GM19468 (cell line): Measurements from ENCODE around the gene ICOS.

Experiments
- ATAC-seq: cut with Tn5 transposase; IDR thresholded peaks from one replicate; pipeline ENCODE4 v1.9.1; 2021; ENCODE audit warnings: mild to moderate bottlenecking, moderate library complexity, moderate number of reproducible peaks; ENCODE audit not compliant: unreplicated experiment; ENCODE audit errors: extremely low read depth

ICOS gene

GRCh38 chr2:203936535-203936934 lies at the start of gene ICOS:
Gene ICOS (plus strand): TSS chr2:203936763. CDS start chr2:203936815, 52 bp downstream.
- ATAC-seq, result no peak

GRCh38 chr2:203887677-203888076 lies 48.9 kb upstream of the ICOS start:
- no peak for ATAC-seq

GRCh38 chr2:203889542-203889941 lies 47.0 kb upstream of the ICOS start:
- ATAC-seq, result no peak

- no peak for ATAC-seq
Measured at GRCh38 chr2:203889944-203890343, 46.6 kb upstream of the ICOS start.

GRCh38 chr2:203890733-203891132 lies 45.8 kb upstream of the ICOS start:
- no peak for ATAC-seq

GRCh38 chr2:203891474-203891873 lies 45.1 kb upstream of the ICOS start:
- ATAC-seq, result no peak

- ATAC-seq, result no peak
Measured at GRCh38 chr2:203892207-203892606, 44.4 kb upstream of the ICOS start.

GRCh38 chr2:203893401-203893800 lies 43.2 kb upstream of the ICOS start:
- no peak for ATAC-seq

GRCh38 chr2:203893840-203894239 lies 42.7 kb upstream of the ICOS start:
- no peak for ATAC-seq

GRCh38 chr2:203894262-203894661 lies 42.3 kb upstream of the ICOS start:
- ATAC-seq, result no peak

GRCh38 chr2:203897544-203897943 lies 39.0 kb upstream of the ICOS start:
- ATAC-seq, result no peak

- no peak for ATAC-seq
Measured at GRCh38 chr2:203898657-203899056, 37.9 kb upstream of the ICOS start.

- no peak for ATAC-seq
Measured at GRCh38 chr2:203900253-203900652, 36.3 kb upstream of the ICOS start.

GRCh38 chr2:203904022-203904421 lies 32.5 kb upstream of the ICOS start:
- no peak for ATAC-seq

GRCh38 chr2:203905656-203906055 lies 30.9 kb upstream of the ICOS start:
- ATAC-seq, result no peak

- ATAC-seq, result no peak
Measured at GRCh38 chr2:203908066-203908796, 28.3 kb upstream of the ICOS start.

GRCh38 chr2:203908797-203909185 lies 27.8 kb upstream of the ICOS start:
- no peak for ATAC-seq

GRCh38 chr2:203909261-203909967 lies 27.1 kb upstream of the ICOS start:
- ATAC-seq, result no peak

GRCh38 chr2:203909974-203910373 lies 26.6 kb upstream of the ICOS start:
- no peak for ATAC-seq

- no peak for ATAC-seq
Measured at GRCh38 chr2:203913947-203914346, 22.6 kb upstream of the ICOS start.

GRCh38 chr2:203914546-203915182 lies 21.9 kb upstream of the ICOS start:
- ATAC-seq, result peak; percentile 22
